SK-N-SH treated with all-trans-retinoic acid at 6 μM for 48 hours (cell line): ENCODE results near the gene OAF.

Experiments used
- ATAC-seq: fragments of 200-7000 bp; cut with Tn5 transposase; 3 replicates; pipeline ENCODE4 v1.9.1; 2020; ENCODE audit warnings: mild to moderate bottlenecking, moderate library complexity
- BACH2 ChIP-seq: fragments of 250-450 bp; sonication (Bioruptor Pico); IDR thresholded peaks from 2 replicates; pipeline ENCODE4 v1.9.0; 2021; ENCODE audit warnings: mild to moderate bottlenecking, borderline replicate concordance
- CSDC2 ChIP-seq: fragments of 250-450 bp; sonication (Bioruptor Pico); IDR thresholded peaks from 2 replicates; pipeline ENCODE4 v1.5.0; 2020; ENCODE audit warnings: mild to moderate bottlenecking, moderate library complexity
- ESRRG ChIP-seq: fragments of 250-450 bp; sonication (Bioruptor Pico); IDR thresholded peaks from 2 replicates; pipeline ENCODE4 v1.6.1; 2021; ENCODE audit warnings: mild to moderate bottlenecking
- GLIS3 ChIP-seq: fragments of 250-450 bp; sonication (Bioruptor Pico); IDR thresholded peaks from 2 replicates; pipeline ENCODE4 v1.5.0; 2020; ENCODE audit warnings: mild to moderate bottlenecking, moderate library complexity
- ISL1 ChIP-seq: fragments of 250-450 bp; sonication (Bioruptor Pico); IDR thresholded peaks from 2 replicates; pipeline ENCODE4 v2.1.2; 2022; ENCODE audit warnings: mild to moderate bottlenecking, moderate library complexity
- OSR1 ChIP-seq: fragments of 250-450 bp; sonication (Bioruptor Pico); IDR thresholded peaks from 2 replicates; pipeline ENCODE4 v1.8.0; 2022; ENCODE audit warnings: moderate library complexity, mild to moderate bottlenecking, inconsistent platforms
- PPARA ChIP-seq: fragments of 250-450 bp; sonication (Bioruptor Pico); IDR thresholded peaks from 2 replicates; pipeline ENCODE4 v1.5.0; 2020; ENCODE audit warnings: mild to moderate bottlenecking, borderline replicate concordance
- RARB ChIP-seq: fragments of 250-450 bp; sonication (Bioruptor Pico); IDR thresholded peaks from 2 replicates; pipeline ENCODE4 v1.8.0; 2021; ENCODE audit warnings: mild to moderate bottlenecking, moderate library complexity
- TCF4 ChIP-seq: fragments of 250-450 bp; sonication (Bioruptor Pico); IDR thresholded peaks from 2 replicates; pipeline ENCODE4 v1.8.0; 2021; ENCODE audit warnings: mild to moderate bottlenecking, moderate library complexity, borderline replicate concordance
- TOX ChIP-seq: fragments of 250-450 bp; sonication (Bioruptor Pico); IDR thresholded peaks from 2 replicates; pipeline ENCODE4 v1.8.0; 2021; ENCODE audit warnings: mild to moderate bottlenecking, moderate library complexity, borderline replicate concordance
- ZFP30 ChIP-seq: fragments of 450-650 bp; formaldehyde crosslinking; IDR thresholded peaks from 2 replicates; pipeline ENCODE4 v1.5.0; 2022; ENCODE audit warnings: mild to moderate bottlenecking, moderate library complexity
- ZNF565 ChIP-seq: fragments of 450-650 bp; formaldehyde crosslinking; conservative IDR thresholded peaks from 2 replicates; pipeline ENCODE4 v1.5.0; 2020; ENCODE audit warnings: low read depth, mild to moderate bottlenecking, moderate library complexity
- ZNF70 ChIP-seq: fragments of 450-650 bp; formaldehyde crosslinking; IDR thresholded peaks from 2 replicates; pipeline ENCODE4 v1.5.0; 2020; ENCODE audit warnings: mild to moderate bottlenecking, moderate library complexity
- ZNF8 ChIP-seq: fragments of 450-650 bp; formaldehyde crosslinking; IDR thresholded peaks from 2 replicates; pipeline ENCODE4 v1.5.0; 2020; ENCODE audit warnings: mild to moderate bottlenecking, moderate library complexity
- TF ChIP-seq, protein P1 (sequence below): fragments of 250-450 bp; sonication (Bioruptor Pico); IDR thresholded peaks from 2 replicates; pipeline ENCODE4 v1.5.1; 2021; ENCODE audit warnings: mild to moderate bottlenecking, moderate library complexity
- TF ChIP-seq, protein P2 (sequence below): fragments of 250-450 bp; sonication (Bioruptor Pico); IDR thresholded peaks from 2 replicates; pipeline ENCODE4 v1.5.0; 2020; ENCODE audit warnings: mild to moderate bottlenecking, moderate library complexity
- TF ChIP-seq, protein P3 (sequence below): fragments of 250-450 bp; sonication (Bioruptor Pico); IDR thresholded peaks from 2 replicates; pipeline ENCODE4 v1.8.0; 2021; ENCODE audit warnings: low read depth, mild to moderate bottlenecking, moderate library complexity, borderline replicate concordance
- TF ChIP-seq, protein P4 (sequence below): fragments of 250-450 bp; sonication (Bioruptor Pico); IDR thresholded peaks from 2 replicates; pipeline ENCODE4 v1.8.0; 2020; ENCODE audit warnings: mild to moderate bottlenecking, moderate library complexity, borderline replicate concordance
- TF ChIP-seq, protein P5 (sequence below): fragments of 250-450 bp; sonication (Bioruptor Pico); IDR thresholded peaks from 2 replicates; pipeline ENCODE4 v1.5.1; 2020; ENCODE audit warnings: low read depth, mild to moderate bottlenecking, moderate library complexity

OAF gene

DNA sequence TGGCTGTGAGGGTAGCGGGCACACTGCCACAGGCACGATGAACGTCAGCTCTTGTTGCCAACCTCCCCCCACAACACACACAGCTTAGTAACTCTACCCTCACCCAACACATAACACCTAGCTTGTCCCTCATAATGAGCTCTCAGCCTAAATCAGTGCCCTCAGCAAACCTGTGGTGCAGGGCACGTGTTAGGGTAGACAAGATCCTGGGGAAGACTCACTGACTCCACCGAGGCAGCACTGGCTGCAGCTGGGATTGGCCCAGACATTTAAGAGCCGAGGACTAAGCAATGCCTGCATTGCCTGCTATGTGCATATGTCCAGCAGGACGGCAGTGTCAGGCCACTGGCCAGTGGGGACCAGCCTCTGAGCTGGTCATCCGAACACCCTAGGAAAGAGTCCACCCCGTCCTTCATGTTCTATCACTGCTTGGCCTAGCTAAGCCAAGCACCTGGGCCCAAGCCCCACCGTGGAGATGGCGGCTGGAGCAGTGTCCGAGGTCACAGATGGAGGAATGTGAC lies 40.0 kb upstream of the OAF start:
- no peak for ATAC-seq
- TF ChIP-seq, protein P1, sequence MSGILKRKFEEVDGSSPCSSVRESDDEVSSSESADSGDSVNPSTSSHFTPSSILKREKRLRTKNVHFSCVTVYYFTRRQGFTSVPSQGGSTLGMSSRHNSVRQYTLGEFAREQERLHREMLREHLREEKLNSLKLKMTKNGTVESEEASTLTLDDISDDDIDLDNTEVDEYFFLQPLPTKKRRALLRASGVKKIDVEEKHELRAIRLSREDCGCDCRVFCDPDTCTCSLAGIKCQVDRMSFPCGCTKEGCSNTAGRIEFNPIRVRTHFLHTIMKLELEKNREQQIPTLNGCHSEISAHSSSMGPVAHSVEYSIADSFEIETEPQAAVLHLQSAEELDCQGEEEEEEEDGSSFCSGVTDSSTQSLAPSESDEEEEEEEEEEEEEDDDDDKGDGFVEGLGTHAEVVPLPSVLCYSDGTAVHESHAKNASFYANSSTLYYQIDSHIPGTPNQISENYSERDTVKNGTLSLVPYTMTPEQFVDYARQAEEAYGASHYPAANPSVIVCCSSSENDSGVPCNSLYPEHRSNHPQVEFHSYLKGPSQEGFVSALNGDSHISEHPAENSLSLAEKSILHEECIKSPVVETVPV (CRISPR knock-in tag) = no peak
- no peak for TF ChIP-seq ZNF8 (CRISPR knock-in tag)
- TF ChIP-seq GLIS3 (CRISPR knock-in tag) = no peak
- no peak for TF ChIP-seq ESRRG (CRISPR knock-in tag)
- no peak for TF ChIP-seq ZNF70 (CRISPR knock-in tag)
- TF ChIP-seq, protein P2, sequence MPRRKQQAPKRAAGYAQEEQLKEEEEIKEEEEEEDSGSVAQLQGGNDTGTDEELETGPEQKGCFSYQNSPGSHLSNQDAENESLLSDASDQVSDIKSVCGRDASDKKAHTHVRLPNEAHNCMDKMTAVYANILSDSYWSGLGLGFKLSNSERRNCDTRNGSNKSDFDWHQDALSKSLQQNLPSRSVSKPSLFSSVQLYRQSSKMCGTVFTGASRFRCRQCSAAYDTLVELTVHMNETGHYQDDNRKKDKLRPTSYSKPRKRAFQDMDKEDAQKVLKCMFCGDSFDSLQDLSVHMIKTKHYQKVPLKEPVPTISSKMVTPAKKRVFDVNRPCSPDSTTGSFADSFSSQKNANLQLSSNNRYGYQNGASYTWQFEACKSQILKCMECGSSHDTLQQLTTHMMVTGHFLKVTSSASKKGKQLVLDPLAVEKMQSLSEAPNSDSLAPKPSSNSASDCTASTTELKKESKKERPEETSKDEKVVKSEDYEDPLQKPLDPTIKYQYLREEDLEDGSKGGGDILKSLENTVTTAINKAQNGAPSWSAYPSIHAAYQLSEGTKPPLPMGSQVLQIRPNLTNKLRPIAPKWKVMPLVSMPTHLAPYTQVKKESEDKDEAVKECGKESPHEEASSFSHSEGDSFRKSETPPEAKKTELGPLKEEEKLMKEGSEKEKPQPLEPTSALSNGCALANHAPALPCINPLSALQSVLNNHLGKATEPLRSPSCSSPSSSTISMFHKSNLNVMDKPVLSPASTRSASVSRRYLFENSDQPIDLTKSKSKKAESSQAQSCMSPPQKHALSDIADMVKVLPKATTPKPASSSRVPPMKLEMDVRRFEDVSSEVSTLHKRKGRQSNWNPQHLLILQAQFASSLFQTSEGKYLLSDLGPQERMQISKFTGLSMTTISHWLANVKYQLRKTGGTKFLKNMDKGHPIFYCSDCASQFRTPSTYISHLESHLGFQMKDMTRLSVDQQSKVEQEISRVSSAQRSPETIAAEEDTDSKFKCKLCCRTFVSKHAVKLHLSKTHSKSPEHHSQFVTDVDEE = no peak
- no peak for TF ChIP-seq TOX (CRISPR knock-in tag)
- TF ChIP-seq, protein P3, sequence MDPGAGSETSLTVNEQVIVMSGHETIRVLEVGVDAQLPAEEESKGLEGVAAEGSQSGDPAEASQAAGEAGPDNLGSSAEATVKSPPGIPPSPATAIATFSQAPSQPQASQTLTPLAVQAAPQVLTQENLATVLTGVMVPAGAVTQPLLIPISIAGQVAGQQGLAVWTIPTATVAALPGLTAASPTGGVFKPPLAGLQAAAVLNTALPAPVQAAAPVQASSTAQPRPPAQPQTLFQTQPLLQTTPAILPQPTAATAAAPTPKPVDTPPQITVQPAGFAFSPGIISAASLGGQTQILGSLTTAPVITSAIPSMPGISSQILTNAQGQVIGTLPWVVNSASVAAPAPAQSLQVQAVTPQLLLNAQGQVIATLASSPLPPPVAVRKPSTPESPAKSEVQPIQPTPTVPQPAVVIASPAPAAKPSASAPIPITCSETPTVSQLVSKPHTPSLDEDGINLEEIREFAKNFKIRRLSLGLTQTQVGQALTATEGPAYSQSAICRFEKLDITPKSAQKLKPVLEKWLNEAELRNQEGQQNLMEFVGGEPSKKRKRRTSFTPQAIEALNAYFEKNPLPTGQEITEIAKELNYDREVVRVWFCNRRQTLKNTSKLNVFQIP (CRISPR knock-in tag) = no peak
- no peak for TF ChIP-seq ZNF565 (CRISPR knock-in tag)
- TF ChIP-seq, protein P4, sequence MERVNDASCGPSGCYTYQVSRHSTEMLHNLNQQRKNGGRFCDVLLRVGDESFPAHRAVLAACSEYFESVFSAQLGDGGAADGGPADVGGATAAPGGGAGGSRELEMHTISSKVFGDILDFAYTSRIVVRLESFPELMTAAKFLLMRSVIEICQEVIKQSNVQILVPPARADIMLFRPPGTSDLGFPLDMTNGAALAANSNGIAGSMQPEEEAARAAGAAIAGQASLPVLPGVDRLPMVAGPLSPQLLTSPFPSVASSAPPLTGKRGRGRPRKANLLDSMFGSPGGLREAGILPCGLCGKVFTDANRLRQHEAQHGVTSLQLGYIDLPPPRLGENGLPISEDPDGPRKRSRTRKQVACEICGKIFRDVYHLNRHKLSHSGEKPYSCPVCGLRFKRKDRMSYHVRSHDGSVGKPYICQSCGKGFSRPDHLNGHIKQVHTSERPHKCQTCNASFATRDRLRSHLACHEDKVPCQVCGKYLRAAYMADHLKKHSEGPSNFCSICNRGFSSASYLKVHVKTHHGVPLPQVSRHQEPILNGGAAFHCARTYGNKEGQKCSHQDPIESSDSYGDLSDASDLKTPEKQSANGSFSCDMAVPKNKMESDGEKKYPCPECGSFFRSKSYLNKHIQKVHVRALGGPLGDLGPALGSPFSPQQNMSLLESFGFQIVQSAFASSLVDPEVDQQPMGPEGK (CRISPR knock-in tag) = no peak
- TF ChIP-seq, protein P5, sequence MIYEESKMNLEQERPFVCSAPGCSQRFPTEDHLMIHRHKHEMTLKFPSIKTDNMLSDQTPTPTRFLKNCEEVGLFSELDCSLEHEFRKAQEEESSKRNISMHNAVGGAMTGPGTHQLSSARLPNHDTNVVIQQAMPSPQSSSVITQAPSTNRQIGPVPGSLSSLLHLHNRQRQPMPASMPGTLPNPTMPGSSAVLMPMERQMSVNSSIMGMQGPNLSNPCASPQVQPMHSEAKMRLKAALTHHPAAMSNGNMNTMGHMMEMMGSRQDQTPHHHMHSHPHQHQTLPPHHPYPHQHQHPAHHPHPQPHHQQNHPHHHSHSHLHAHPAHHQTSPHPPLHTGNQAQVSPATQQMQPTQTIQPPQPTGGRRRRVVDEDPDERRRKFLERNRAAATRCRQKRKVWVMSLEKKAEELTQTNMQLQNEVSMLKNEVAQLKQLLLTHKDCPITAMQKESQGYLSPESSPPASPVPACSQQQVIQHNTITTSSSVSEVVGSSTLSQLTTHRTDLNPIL (CRISPR knock-in tag) = no peak
- TF ChIP-seq ISL1 (CRISPR knock-in tag) = no peak
- no peak for TF ChIP-seq OSR1 (CRISPR knock-in tag)
- TF ChIP-seq, all 23 proteins: peak for 0

DNA sequence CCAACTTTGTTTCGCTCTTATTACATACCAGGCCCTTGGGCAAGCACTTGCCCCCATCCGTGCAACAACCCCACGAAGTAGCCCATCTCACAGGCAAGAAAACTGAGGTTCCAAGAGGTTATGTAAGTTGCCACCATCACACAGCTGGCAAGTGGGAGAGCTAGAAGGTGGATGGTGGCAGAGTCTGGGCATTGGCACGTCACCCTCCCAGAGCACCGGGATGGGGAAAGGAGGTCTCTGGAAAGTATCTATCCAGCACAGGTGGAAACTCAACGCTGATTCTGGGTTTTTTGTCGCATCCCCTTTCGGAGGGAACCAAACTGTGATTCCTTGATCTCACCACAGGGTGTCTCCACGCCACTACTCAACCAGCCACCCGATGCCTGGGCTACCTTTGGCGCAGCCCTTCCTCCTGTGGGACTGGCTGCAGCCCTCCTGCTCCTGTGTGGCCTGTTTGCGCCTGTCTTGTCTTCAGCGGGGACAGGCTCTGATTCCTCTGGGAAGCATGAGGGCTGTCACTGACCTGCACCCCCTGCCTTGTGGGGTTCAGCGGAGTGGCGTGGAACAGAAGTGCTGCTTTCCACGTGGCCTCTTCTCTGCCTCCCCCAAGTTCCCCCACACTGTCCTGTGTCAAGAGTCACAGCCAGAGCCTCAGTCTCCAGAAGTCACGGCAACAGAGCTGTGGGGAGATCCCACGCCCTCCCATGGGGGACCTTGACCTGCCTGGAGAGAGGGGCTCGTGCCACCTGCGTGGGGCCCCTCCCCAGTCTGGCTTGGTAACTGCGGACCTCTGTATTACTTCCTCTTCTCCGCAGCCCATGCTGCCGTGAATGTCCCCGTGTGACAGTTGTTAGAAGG lies 38.5 kb upstream of the OAF start:
- peak; percentile 82 for ATAC-seq
- TF ChIP-seq ZNF70 (CRISPR knock-in tag) = no peak
- TF ChIP-seq, protein P4 (CRISPR knock-in tag) = no peak
- no peak for TF ChIP-seq ZFP30 (CRISPR knock-in tag)
- TF ChIP-seq TCF4 (CRISPR knock-in tag) = no peak
- TF ChIP-seq RARB = no peak
- TF ChIP-seq, protein P3 (CRISPR knock-in tag) = no peak
- TF ChIP-seq, protein P2 = no peak
- no peak for TF ChIP-seq ZNF565 (CRISPR knock-in tag)
- no peak for TF ChIP-seq CSDC2 (CRISPR knock-in tag)
- TF ChIP-seq PPARA (CRISPR knock-in tag) = no peak
- no peak for TF ChIP-seq ISL1 (CRISPR knock-in tag)
- TF ChIP-seq BACH2 (CRISPR knock-in tag) = no peak
- TF ChIP-seq, protein P5 (CRISPR knock-in tag) = no peak
- no peak for TF ChIP-seq ESRRG (CRISPR knock-in tag)
